ENCODE measurements around the gene POLR1F.

DNA sequence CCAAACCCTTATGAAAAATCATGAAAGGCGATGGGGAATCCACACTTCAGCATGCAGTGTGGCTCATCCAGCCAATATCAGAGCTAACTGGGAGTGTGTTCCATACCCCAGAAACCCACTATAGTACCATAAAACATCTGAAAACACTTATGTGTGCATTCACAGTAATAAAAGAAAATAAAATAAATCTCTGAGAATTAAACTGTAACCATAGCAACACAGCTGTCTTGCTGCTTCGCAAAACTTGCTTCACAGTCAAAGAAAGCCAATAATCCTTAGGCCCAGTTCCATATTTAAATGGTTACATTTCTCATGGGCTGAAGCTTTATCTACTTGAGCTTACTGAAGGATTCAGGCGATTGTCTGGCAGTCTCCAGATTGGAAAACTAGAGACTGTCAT lies 19.9 kb upstream of the POLR1F start:
- TF ChIP-seq CTCF (IDR thresholded peaks at IDR 0.05) (no peak), POLR2A (IDR thresholded peaks at IDR 0.05) (no peak)

All from thyroid gland (tissue), 4 donors.